A549 (cell line): ENCODE measurements around the gene PLCB1. TPM values are rescaled to one million over a fixed set of nuclear protein-coding genes. Genes with fewer than 3 reads are reported as not detected.

Experiments used
- ATAC-seq, 2 experiments: fragments of 200-7000 bp in 1 of 2; fragments of >200 bp in 1 of 2; cut with Nextera tagmentation in 1 of 2; cut with Tn5 transposase in 1 of 2; 3 replicates each; pipeline versions ENCODE4 v1.8.0 to v1.9.1; 2018 to 2020; ENCODE audit warnings: mild to moderate bottlenecking in 1 of 2, moderate library complexity in 1 of 2
- CTCF ChIA-PET: fragments of 300-600 bp; sonication (Branson Sonifier 250); formaldehyde crosslinking; extraction: SDS; loops from one replicate; lab custom pipeline; 2021; ENCODE audit warnings: antibody characterized with exemption, inconsistent platforms; lab: Yijun Ruan, JAX
- POLR2A ChIA-PET: fragments of 350-600 bp; formaldehyde crosslinking; extraction: SDS; loops from one replicate; lab custom pipeline; 2021; ENCODE audit warnings: antibody characterized with exemption, inconsistent platforms; lab: Yijun Ruan, JAX
- DNase-seq, 2 experiments: peaks; one replicate each; pipeline versions ENCODE4 v3.0.0 to v3.0.0-alpha.2; 2011 to 2016; ENCODE audit warnings: low read depth in 1 of 2, low spot score in 1 of 2
- FAIRE-seq: peaks from 2 replicates; lab custom pipeline; 2011; peaks lifted over from hg19 to GRCh38; lab: Jason Lieb, UNC
- H3K27ac ChIP-seq, 2 experiments: fragments of >200 bp; sonication (Bioruptor Twin); formaldehyde crosslinking; 3 replicates each; pipeline ENCODE4 v1.5.1; 2016 to 2017
- H3K4me1 ChIP-seq: fragments of >200 bp; sonication (Bioruptor Twin); formaldehyde crosslinking; 3 replicates; pipeline ENCODE4 v1.6.1; 2016
- H3K4me2 ChIP-seq: fragments of >200 bp; sonication (Bioruptor Twin); formaldehyde crosslinking; 3 replicates; pipeline ENCODE4 v1.6.1; 2016
- H3K4me3 ChIP-seq: fragments of >200 bp; sonication (Bioruptor Twin); formaldehyde crosslinking; 3 replicates; pipeline ENCODE4 v1.5.1; 2016
- H3K9me3 ChIP-seq: fragments of >200 bp; sonication (Bioruptor Twin); formaldehyde crosslinking; 3 replicates; pipeline ENCODE4 v1.6.1; 2016
- ATOH8 ChIP-seq: fragments of 250-450 bp; sonication (Bioruptor Pico); IDR thresholded peaks from 2 replicates; pipeline ENCODE4 v1.5.0; 2020; ENCODE audit warnings: low read depth, mild to moderate bottlenecking, moderate library complexity
- CBX8 ChIP-seq: fragments of 200-600 bp; sonication (generic); IDR thresholded peaks from 2 replicates; pipeline ENCODE4 v1.6.1; 2016
- CHD2 ChIP-seq: fragments of 150-350 bp; IDR thresholded peaks from 2 replicates; pipeline ENCODE4 v1.6.1; 2014; ENCODE audit warnings: low read length; ENCODE audit not compliant: partially characterized antibody
- E2F6 ChIP-seq: IDR thresholded peaks from 2 replicates; pipeline ENCODE4 v1.6.1; 2012; ENCODE audit warnings: low read depth, borderline replicate concordance
- EHF ChIP-seq: fragments of 250-450 bp; sonication (Bioruptor Pico); IDR thresholded peaks from 2 replicates; pipeline ENCODE4 v1.5.0; 2020; ENCODE audit warnings: mild to moderate bottlenecking
- EHMT2 ChIP-seq: fragments of 200-600 bp; sonication (generic); IDR thresholded peaks from 2 replicates; pipeline ENCODE4 v1.6.1; 2016; ENCODE audit warnings: antibody characterized with exemption, low read depth, mild to moderate bottlenecking, moderate library complexity
- EP300 ChIP-seq, 2 experiments: fragments of >200 bp; sonication (Bioruptor Twin); formaldehyde crosslinking; IDR thresholded peaks; 2 replicates in 1 of 2; 3 replicates in 1 of 2; pipeline ENCODE4 v1.6.1; 2016 to 2017
- ESRRA ChIP-seq: fragments of 150-350 bp; IDR thresholded peaks from 2 replicates; pipeline ENCODE4 v1.6.1; 2014; ENCODE audit warnings: mild to moderate bottlenecking, low read length, borderline replicate concordance
- FOSB ChIP-seq: fragments of 250-450 bp; sonication (Bioruptor Pico); IDR thresholded peaks from 2 replicates; pipeline ENCODE4 v1.5.0; 2020; ENCODE audit warnings: mild to moderate bottlenecking, moderate library complexity
- FOSL2 ChIP-seq, 2 experiments: fragments of 450-650 bp in 1 of 2; fragments of >200 bp in 1 of 2; sonication (Bioruptor Twin) in 1 of 2; formaldehyde crosslinking; IDR thresholded peaks; 2 replicates each; pipeline versions ENCODE4 v1.5.0 to v1.6.1; 2016 to 2020; ENCODE audit warnings: mild to moderate bottlenecking in 1 of 2, moderate library complexity in 1 of 2
- FOXS1 ChIP-seq: fragments of 250-450 bp; sonication (Bioruptor Pico); IDR thresholded peaks from 2 replicates; pipeline ENCODE4 v1.5.0; 2020; ENCODE audit warnings: mild to moderate bottlenecking, moderate library complexity
- GATA3 ChIP-seq: IDR thresholded peaks from 2 replicates; pipeline ENCODE4 v1.6.1; 2012; ENCODE audit warnings: borderline replicate concordance
- HDAC2 ChIP-seq: fragments of 200-600 bp; sonication (generic); IDR thresholded peaks from 2 replicates; pipeline ENCODE4 v1.6.1; 2016
- HEYL ChIP-seq: fragments of 250-450 bp; sonication (Bioruptor Pico); IDR thresholded peaks from 2 replicates; pipeline ENCODE4 v1.8.0; 2021; ENCODE audit warnings: mild to moderate bottlenecking, moderate library complexity
- HOXB13 ChIP-seq: fragments of 250-450 bp; sonication (Bioruptor Pico); IDR thresholded peaks from 2 replicates; pipeline ENCODE4 v1.5.0; 2020; ENCODE audit warnings: low read depth, mild to moderate bottlenecking, moderate library complexity
- NFE2L2 ChIP-seq: fragments of 150-350 bp; conservative IDR thresholded peaks from 2 replicates; pipeline ENCODE4 v1.6.1; 2014; ENCODE audit warnings: low read length
- PHF8 ChIP-seq: fragments of 200-600 bp; sonication (generic); IDR thresholded peaks from 2 replicates; pipeline ENCODE4 v1.6.1; 2016; ENCODE audit warnings: low read depth, mild to moderate bottlenecking, antibody characterized with exemption, moderate library complexity, borderline replicate concordance
- POLR2A ChIP-seq: IDR thresholded peaks from 2 replicates; pipeline ENCODE4 v1.6.1; 2012; ENCODE audit warnings: mild to moderate bottlenecking, low read length
- RCOR1 ChIP-seq: fragments of 150-350 bp; IDR thresholded peaks from 2 replicates; pipeline ENCODE4 v1.6.1; 2014; ENCODE audit warnings: antibody characterized with exemption, low read length, low read depth
- TFCP2L1 ChIP-seq: fragments of 250-450 bp; sonication (Bioruptor Pico); IDR thresholded peaks from 2 replicates; pipeline ENCODE4 v1.5.0; 2021; ENCODE audit warnings: mild to moderate bottlenecking
- ZC3H11A ChIP-seq: fragments of 450-650 bp; IDR thresholded peaks from 2 replicates; pipeline ENCODE4 v1.6.1; 2014; ENCODE audit warnings: antibody characterized with exemption, mild to moderate bottlenecking
- ZSCAN20 ChIP-seq: fragments of 250-450 bp; sonication (Bioruptor Pico); IDR thresholded peaks from 2 replicates; pipeline ENCODE4 v1.8.0; 2022; ENCODE audit warnings: mild to moderate bottlenecking, moderate library complexity
- WGBS: methylation state at CpG from one replicate; pipeline ENCODE4 v1.1.6; 2017; ENCODE audit errors: missing lambda C conversion rate; 5-methylcytosine and 5-hydroxymethylcytosine counted together
- polyA plus RNA-seq, 4 experiments: library from polyadenylated mRNA; depleted of rRNA in 3 of 4; stranded (reverse); fragments of >200 nt; fragmentation: RNase III in 1 of 4; extraction: RNeasy Plus Mini Kit Qiagen cat#74134 plus additional on column Dnase treatment in 1 of 4; gene quantifications; 2 replicates in 3 of 4; 3 replicates in 1 of 4; pipeline ENCODE4 v1.2.3, GENCODE V29; 2011 to 2017
- TF ChIP-seq, protein P1 (sequence below): IDR thresholded peaks from 2 replicates; pipeline ENCODE4 v1.6.1; 2012

PLCB1 gene
- polyA plus RNA-seq, 2 of the 4 experiments (the other 2 are of a cell fraction): 0.97 to 6.3 TPM

GRCh38 chr20:8284902-8285301 lies 152.8 kb downstream of the PLCB1 start:
- no peak for DNase-seq
- no peak overlapping the region for H3K4me3 ChIP-seq
- no peak for FAIRE-seq
- H3K4me2 ChIP-seq: no peak overlapping the region
- no peak for ATAC-seq
- no peaks in the 10 kb centered on the region for H3K9me3 ChIP-seq
- 6% methylated on average over 2 of the region's 2 CpGs for WGBS
- CTCF ChIA-PET: no interaction called here
- no peaks in the 10 kb centered on the region for H3K4me1 ChIP-seq
- no peak overlapping the region for H3K27ac ChIP-seq
- TF ChIP-seq GATA3 (no peak), ESRRA (no peak), HDAC2 (no peak), EHF (CRISPR knock-in tag) (no peak), E2F6 (no peak)
- TF ChIP-seq, protein P1, sequence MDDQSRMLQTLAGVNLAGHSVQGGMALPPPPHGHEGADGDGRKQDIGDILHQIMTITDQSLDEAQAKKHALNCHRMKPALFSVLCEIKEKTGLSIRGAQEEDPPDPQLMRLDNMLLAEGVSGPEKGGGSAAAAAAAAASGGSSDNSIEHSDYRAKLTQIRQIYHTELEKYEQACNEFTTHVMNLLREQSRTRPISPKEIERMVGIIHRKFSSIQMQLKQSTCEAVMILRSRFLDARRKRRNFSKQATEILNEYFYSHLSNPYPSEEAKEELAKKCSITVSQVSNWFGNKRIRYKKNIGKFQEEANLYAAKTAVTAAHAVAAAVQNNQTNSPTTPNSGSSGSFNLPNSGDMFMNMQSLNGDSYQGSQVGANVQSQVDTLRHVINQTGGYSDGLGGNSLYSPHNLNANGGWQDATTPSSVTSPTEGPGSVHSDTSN: no peak
- POLR2A ChIA-PET: no interaction called here

- TF ChIP-seq, protein P1: no peak
- TF ChIP-seq RCOR1: no peak
- TF ChIP-seq EHMT2: no peak
- no peak for TF ChIP-seq ZC3H11A
- no peak for TF ChIP-seq EHF (CRISPR knock-in tag)
- TF ChIP-seq ZSCAN20 (CRISPR knock-in tag): no peak
- no peaks in the 10 kb centered on the region for H3K9me3 ChIP-seq
- ChIA-PET CTCF (no interaction called here), POLR2A (no interaction called here)
- DNase-seq (no peak), ATAC-seq (no peak), FAIRE-seq (no peak)
- 27% methylated on average over 5 of the region's 5 CpGs for WGBS
- H3K4me1 ChIP-seq: no peaks in the 10 kb centered on the region
- H3K27ac ChIP-seq: no peak overlapping the region
- no peak overlapping the region for H3K4me2 ChIP-seq
- no peak overlapping the region for H3K4me3 ChIP-seq
These were observed 155.3 kb downstream of the PLCB1 start for GRCh38 chr20:8287340-8287739.

DNA sequence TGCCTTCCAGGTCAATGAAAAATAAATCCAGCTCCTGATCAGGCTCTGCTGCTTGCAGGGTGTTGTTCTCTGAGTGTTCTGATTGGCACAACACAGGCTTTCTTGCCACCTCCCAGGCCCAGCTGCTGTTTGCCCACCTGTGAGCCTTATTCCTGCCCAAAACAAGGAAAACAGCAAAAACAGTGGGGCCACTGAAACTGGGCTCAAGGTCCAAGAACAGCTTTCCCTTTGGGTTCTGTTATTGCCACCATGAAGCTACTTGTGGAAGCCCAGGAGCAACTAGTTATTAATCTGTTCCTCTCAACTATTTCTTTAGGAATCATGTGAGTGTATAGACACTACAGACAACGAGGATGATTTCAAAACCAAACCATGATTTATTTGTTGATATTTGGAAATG lies 159.1 kb downstream of the PLCB1 start:
- ATAC-seq: no peak
- Histone ChIP-seq H3K27ac (no peak overlapping the region), H3K4me3 (no peak overlapping the region)
- POLR2A ChIA-PET: no interaction called here
- CTCF ChIA-PET: interaction anchor here (0.6 to 0.8 kb wide), 2 partner anchors 57 to 156 kb away, joined by 3 to 5 read pairs; no protein-coding TSS in a partner anchor
- no peak for TF ChIP-seq CHD2
- TF ChIP-seq NFE2L2: no peak
- no peak for TF ChIP-seq HOXB13 (CRISPR knock-in tag)
- no peak for TF ChIP-seq HEYL
- TF ChIP-seq RCOR1: no peak
- no peak for TF ChIP-seq ESRRA
- no peak for TF ChIP-seq FOXS1
- TF ChIP-seq EP300 (IDR thresholded peaks at IDR 0.05): no peak
- TF ChIP-seq CBX8: no peak
- TF ChIP-seq ATOH8 (CRISPR knock-in tag): no peak
- no peak for TF ChIP-seq PHF8
- no peak for TF ChIP-seq FOSB
- TF ChIP-seq POLR2A: no peak
- no peak for TF ChIP-seq TFCP2L1 (CRISPR knock-in tag)
- TF ChIP-seq, protein P1: no peak
- TF ChIP-seq GATA3: no peak
- TF ChIP-seq FOSL2 (IDR thresholded peaks at IDR 0.05): no peak
- no peak for TF ChIP-seq FOSL2 (CRISPR knock-in tag; IDR thresholded peaks at IDR 0.05)
- TF ChIP-seq, all 56 proteins: peak for 0
- peak; percentile 51 for FAIRE-seq
- 9% methylated on average over 1 of the region's 1 CpG for WGBS
- no peaks in the 10 kb centered on the region for H3K4me1 ChIP-seq
- H3K4me2 ChIP-seq: no peak overlapping the region
- no peak for DNase-seq
- no peaks in the 10 kb centered on the region for H3K9me3 ChIP-seq
